Activated naive CD8-positive, alpha-beta T cell treated with anti-CD3 and anti-CD28 coated beads, Interleukin-2, amount 50 U/mL, for 24 hours (primary cell): Measurements from ENCODE around the gene PPP3CA.

Experiments used
- ATAC-seq: fragments of 150-1000 bp; cut with Tn5 transposase; one replicate; pipeline ENCODE4 v1.10.0; 2021
- DNase-seq: peaks from one replicate; pipeline ENCODE4 v3.0.0; 2021
- H3K27ac Mint-ChIP-seq: one replicate; pipeline ENCODE4 v1.8.0; 2021; ENCODE audit warnings: mild to moderate bottlenecking, mixed read lengths
- H3K27me3 Mint-ChIP-seq: one replicate; pipeline ENCODE4 v1.8.0; 2021; ENCODE audit warnings: mixed read lengths
- H3K36me3 Mint-ChIP-seq: one replicate; pipeline ENCODE4 v1.8.0; 2021; ENCODE audit warnings: low read depth, mixed read lengths
- H3K4me1 Mint-ChIP-seq: one replicate; pipeline ENCODE4 v1.8.0; 2021; ENCODE audit warnings: mixed read lengths
- H3K4me3 Mint-ChIP-seq: one replicate; pipeline ENCODE4 v1.8.0; 2021; ENCODE audit warnings: mild to moderate bottlenecking, moderate library complexity, mixed read lengths
- H3K9me3 Mint-ChIP-seq: one replicate; pipeline ENCODE4 v1.8.0; 2021; ENCODE audit warnings: mixed read lengths

The PPP3CA gene

DNA sequence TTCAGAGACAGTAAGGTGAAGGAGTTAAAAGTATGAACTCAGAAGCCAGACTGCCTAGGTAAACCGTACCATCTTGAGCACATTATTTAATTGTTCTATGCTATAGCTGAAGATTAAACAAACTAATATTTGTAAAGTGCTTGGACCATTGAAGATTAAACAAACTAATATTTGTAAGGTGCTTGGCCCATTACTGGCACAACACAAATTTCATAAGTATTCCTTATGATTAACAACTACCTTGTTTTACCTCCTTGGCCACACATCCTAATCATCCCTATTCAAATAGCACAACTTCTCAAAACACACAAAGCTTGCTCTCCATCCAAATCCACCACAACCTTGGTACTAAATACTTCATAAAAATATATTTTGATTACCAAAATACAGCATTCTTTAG, 137.0 kb downstream of the PPP3CA start:
- no peak overlapping the region for H3K4me3 Mint-ChIP-seq
- H3K36me3 Mint-ChIP-seq, result peaks cover 2% of the 10 kb centered on the region
- ATAC-seq (no peak), DNase-seq (no peak)
- no peaks in the 10 kb centered on the region for H3K27me3 Mint-ChIP-seq
- H3K27ac Mint-ChIP-seq, result no peak overlapping the region
- H3K9me3 Mint-ChIP-seq, result no peaks in the 10 kb centered on the region
- peaks cover 32% of the 10 kb centered on the region for H3K4me1 Mint-ChIP-seq

GRCh38 chr4:101208171-101208570, 139.2 kb downstream of the PPP3CA start:
- no peaks in the 10 kb centered on the region for H3K9me3 Mint-ChIP-seq
- H3K4me1 Mint-ChIP-seq, result peaks cover 33% of the 10 kb centered on the region
- H3K36me3 Mint-ChIP-seq, result peaks cover 2% of the 10 kb centered on the region
- DNase-seq (no peak), ATAC-seq (no peak)
- H3K4me3 Mint-ChIP-seq, result no peak overlapping the region
- no peaks in the 10 kb centered on the region for H3K27me3 Mint-ChIP-seq
- H3K27ac Mint-ChIP-seq, result no peak overlapping the region

GRCh38 chr4:101205916-101206315, 141.4 kb downstream of the PPP3CA start:
- Mint-ChIP-seq H3K27me3 (no peaks in the 10 kb centered on the region), H3K4me3 (peak overlapping the region; percentile 33), H3K4me1 (peaks cover 40% of the 10 kb centered on the region), H3K36me3 (peaks cover 2% of the 10 kb centered on the region), H3K27ac (peak overlapping the region; percentile 82), H3K9me3 (no peaks in the 10 kb centered on the region)
- ATAC-seq, result peak; percentile 100
- peak; percentile 39 for DNase-seq

GRCh38 chr4:101201421-101201820, 145.9 kb downstream of the PPP3CA start:
- DNase-seq (no peak), ATAC-seq (no peak)
- Mint-ChIP-seq H3K9me3 (no peaks in the 10 kb centered on the region), H3K4me1 (peaks cover 54% of the 10 kb centered on the region), H3K27ac (no peak overlapping the region), H3K27me3 (no peaks in the 10 kb centered on the region), H3K4me3 (no peak overlapping the region), H3K36me3 (peaks cover 2% of the 10 kb centered on the region)

DNA sequence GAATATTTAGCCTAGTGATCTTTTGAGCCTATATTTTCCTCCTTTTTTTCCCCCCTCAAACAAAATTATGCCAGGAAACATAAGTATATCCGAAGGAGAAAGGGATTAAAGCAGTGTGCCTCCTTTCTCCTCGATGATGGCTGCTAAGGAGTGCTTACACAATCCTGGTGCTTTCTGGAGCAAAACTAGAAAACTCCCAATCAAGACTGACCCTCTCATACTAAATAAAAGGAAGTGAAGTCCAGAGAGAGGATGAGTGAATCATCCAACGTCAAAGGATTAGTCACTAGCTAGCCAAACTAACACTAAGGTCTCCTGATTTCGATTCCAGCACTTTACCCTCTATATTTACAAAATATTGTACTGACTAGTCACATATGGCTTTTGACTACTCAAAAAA, 146.8 kb downstream of the PPP3CA start:
- no peak overlapping the region for H3K27ac Mint-ChIP-seq
- no peak for ATAC-seq
- H3K9me3 Mint-ChIP-seq, result no peaks in the 10 kb centered on the region
- peaks cover 46% of the 10 kb centered on the region for H3K4me1 Mint-ChIP-seq
- no peak overlapping the region for H3K4me3 Mint-ChIP-seq
- no peak for DNase-seq
- peaks cover 5% of the 10 kb centered on the region for H3K36me3 Mint-ChIP-seq
- no peaks in the 10 kb centered on the region for H3K27me3 Mint-ChIP-seq

DNA sequence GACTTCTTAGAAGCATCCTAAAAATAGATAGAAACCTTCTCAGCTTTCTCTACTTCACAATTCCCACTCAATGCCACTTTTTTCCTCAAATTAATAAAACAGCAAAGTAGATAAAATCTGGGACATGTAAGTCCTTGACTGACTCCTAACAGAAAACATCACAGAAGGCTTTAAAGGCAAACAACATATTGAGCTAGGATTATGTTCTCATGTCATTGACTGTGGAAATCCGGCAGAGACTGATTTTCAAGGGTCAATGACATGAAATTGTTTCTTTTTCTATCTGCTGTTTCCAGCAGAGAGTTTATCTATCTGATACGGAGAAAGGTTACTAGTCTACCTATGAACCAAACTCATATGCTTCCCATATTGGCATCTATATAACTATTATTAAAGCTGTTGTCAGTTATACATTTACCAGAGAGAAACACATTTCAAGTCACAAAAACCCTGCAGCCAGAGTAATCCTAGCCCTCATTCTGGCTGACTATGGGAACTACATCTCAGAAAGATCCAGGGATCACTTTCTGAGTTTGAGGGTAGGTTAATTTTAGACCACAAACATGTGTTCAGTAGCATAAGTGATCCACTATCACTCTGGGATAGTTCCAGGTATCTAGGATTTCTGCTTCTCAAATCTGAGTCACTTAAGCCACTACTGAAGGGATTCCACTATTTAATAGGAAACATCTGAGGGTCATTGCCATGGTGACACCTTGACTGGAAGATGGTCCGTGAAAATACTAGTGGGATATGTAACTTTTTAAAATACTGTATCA, 147.6 kb downstream of the PPP3CA start:
- ATAC-seq, result no peak
- H3K36me3 Mint-ChIP-seq, result peaks cover 4% of the 10 kb centered on the region
- H3K4me1 Mint-ChIP-seq, result peaks cover 38% of the 10 kb centered on the region
- H3K27ac Mint-ChIP-seq, result no peak overlapping the region
- no peak for DNase-seq
- no peaks in the 10 kb centered on the region for H3K9me3 Mint-ChIP-seq
- no peak overlapping the region for H3K4me3 Mint-ChIP-seq
- H3K27me3 Mint-ChIP-seq, result no peaks in the 10 kb centered on the region

DNA sequence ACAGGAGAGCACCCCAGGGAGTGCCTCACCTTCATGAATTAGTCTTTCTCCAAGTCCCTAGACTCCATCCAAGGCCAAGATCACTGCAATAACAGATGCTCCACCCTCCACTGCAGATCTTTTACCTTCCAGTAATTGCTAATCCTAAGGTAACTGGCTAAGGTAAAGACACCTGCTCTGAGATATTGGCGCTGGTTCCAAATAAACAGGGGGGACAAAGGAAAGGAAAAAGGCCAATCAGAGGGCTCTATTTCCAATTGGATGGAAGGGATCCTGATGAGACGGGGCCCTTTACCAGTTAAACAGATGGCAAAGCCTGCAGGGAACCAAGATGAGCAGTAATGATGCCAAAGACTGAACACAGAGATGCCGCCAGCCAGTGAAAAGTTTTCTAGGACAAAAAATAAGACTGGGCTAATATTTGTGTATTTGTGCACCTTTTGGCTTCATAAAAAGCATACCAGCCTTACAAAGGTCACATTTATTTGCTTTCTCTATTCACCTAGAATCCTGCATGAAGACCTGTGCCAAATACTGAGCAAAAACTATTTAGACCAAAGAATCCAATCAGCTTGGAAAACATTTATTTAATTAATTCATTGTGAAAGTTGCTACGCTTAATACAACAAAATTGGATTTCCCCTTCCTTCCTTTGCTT, 148.5 kb downstream of the PPP3CA start:
- ATAC-seq (no peak), DNase-seq (no peak)
- H3K36me3 Mint-ChIP-seq, result peaks cover 4% of the 10 kb centered on the region
- H3K4me1 Mint-ChIP-seq, result peaks cover 38% of the 10 kb centered on the region
- H3K27ac Mint-ChIP-seq, result no peak overlapping the region
- no peak overlapping the region for H3K4me3 Mint-ChIP-seq
- no peaks in the 10 kb centered on the region for H3K9me3 Mint-ChIP-seq
- H3K27me3 Mint-ChIP-seq, result no peaks in the 10 kb centered on the region

DNA sequence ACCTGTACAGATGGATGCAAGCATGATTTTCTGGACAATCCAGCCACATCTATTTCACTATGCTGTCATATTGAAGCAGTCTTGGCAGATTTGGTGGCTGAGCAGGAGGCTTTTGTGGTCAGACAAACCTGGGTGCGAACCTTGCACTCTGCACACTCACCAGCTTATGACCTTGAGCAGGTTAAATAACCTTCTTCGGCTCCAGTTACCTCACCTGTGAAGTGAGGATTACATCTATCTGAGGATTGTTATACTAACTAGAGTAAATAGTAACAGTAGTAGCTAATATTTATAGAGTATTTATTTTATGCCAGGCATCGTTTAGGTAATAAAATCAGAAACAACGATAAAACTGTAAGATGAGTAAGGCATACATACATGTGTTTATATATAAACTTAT, 150.0 kb downstream of the PPP3CA start:
- peaks cover 7% of the 10 kb centered on the region for H3K36me3 Mint-ChIP-seq
- H3K4me1 Mint-ChIP-seq, result peaks cover 40% of the 10 kb centered on the region
- no peak overlapping the region for H3K4me3 Mint-ChIP-seq
- ATAC-seq (no peak), DNase-seq (no peak)
- H3K27ac Mint-ChIP-seq, result no peak overlapping the region
- no peaks in the 10 kb centered on the region for H3K9me3 Mint-ChIP-seq
- H3K27me3 Mint-ChIP-seq, result no peaks in the 10 kb centered on the region

DNA sequence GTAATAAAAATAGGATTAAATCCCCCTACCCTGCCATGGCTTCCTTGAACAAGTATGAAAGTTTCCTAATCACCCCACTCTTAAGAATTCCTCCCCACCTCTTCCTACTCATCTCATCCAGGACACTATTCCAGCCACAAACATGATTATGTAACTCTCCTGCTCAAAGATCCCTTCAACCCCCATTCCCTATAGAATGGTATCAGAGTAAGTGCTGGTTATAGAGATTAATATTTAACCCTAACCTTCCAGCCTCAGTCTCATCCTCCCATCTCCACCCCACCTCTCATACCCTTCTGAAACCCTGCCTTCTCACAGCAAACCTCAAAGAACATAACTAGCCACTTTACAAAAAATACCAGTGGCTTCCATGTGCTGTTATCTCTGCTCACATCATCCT, 155.1 kb downstream of the PPP3CA start:
- H3K36me3 Mint-ChIP-seq, result peaks cover 8% of the 10 kb centered on the region
- peaks cover 21% of the 10 kb centered on the region for H3K4me1 Mint-ChIP-seq
- no peak overlapping the region for H3K27ac Mint-ChIP-seq
- no peak overlapping the region for H3K4me3 Mint-ChIP-seq
- DNase-seq (no peak), ATAC-seq (no peak)
- H3K9me3 Mint-ChIP-seq, result no peaks in the 10 kb centered on the region
- no peaks in the 10 kb centered on the region for H3K27me3 Mint-ChIP-seq

DNA sequence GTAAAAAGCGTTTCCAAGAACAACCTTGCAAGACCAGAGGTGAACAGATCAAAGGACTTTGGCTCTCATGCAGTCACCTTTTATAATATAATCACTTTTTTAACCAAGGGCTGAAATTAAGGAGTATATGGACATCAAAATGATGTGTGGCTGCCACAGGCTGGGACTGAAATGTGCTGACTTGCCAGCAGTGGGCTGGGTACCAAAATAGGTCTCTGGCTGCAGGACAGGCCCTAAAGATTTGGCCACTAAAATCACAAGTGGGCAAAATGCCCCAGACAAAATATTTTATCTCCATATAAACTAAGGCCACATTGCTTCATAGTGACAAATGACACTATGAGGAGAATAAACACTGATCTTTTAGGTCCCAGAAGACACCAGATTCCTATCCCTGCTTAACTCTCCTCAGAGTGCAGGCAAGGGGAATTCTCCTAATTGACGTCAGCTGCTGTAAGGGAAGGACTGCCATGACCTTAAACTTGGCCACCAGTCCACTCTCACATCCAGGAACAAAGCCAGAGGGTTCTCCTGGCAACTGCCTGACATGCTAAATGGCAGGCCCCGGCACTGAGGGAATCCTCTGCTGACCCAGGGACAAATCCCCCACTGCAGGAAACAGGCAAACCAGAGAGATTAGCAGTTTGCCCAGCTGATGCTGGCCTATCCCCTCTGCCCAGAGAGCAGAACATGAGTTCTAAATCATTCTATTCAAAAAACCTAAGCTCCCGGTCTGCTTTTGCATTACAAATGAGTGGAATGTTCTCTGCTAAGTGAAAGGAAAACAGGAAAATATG, 155.8 kb downstream of the PPP3CA start:
- DNase-seq, result no peak
- Mint-ChIP-seq H3K27ac (no peak overlapping the region), H3K36me3 (peaks cover 8% of the 10 kb centered on the region), H3K27me3 (no peaks in the 10 kb centered on the region), H3K4me3 (no peak overlapping the region), H3K4me1 (peaks cover 22% of the 10 kb centered on the region), H3K9me3 (no peaks in the 10 kb centered on the region)
- ATAC-seq, result no peak

DNA sequence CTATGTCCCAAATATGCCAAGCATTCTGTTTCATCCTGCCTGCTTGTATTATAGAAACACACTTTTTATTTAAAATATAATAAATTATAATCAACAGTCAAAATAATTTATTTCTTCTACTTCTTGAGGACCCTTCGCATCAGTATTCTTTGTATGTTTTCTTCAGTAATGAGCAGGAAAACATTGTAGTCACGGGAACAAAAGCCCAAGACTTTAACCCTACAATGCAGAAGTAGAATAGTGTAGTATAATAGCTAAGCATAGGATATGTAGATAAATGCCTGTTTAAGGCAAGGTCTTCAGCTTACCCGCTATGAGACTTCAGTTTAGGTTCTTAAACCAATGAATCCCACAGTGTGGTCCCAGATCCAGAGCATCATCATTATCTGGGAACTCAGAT, 156.6 kb downstream of the PPP3CA start:
- Mint-ChIP-seq H3K27ac (no peak overlapping the region), H3K36me3 (peaks cover 6% of the 10 kb centered on the region), H3K4me3 (no peak overlapping the region), H3K9me3 (no peaks in the 10 kb centered on the region), H3K27me3 (no peaks in the 10 kb centered on the region), H3K4me1 (peaks cover 22% of the 10 kb centered on the region)
- ATAC-seq, result no peak
- no peak for DNase-seq

DNA sequence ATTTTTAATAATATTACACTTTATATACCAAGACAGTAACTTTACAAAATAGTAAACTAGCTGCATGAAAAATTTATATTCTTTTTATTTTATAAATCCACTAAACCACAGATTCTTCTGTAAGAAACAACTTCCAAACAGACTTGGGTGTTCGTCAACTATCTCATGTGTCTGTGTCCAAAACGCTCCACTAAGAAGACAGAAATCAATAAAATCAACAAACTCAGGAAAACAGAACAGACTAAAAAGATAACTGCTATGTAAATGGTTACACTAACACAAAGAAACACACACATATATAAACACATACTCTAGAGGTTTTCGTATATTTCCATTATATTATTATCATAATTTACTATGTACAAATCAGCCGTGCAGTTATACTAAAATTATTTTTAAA, 158.4 kb downstream of the PPP3CA start:
- Mint-ChIP-seq H3K4me1 (peaks cover 24% of the 10 kb centered on the region), H3K27ac (no peak overlapping the region), H3K27me3 (no peaks in the 10 kb centered on the region), H3K9me3 (peaks cover under 1% of the 10 kb centered on the region), H3K36me3 (peaks cover 5% of the 10 kb centered on the region), H3K4me3 (no peak overlapping the region)
- ATAC-seq, result no peak
- no peak for DNase-seq

DNA sequence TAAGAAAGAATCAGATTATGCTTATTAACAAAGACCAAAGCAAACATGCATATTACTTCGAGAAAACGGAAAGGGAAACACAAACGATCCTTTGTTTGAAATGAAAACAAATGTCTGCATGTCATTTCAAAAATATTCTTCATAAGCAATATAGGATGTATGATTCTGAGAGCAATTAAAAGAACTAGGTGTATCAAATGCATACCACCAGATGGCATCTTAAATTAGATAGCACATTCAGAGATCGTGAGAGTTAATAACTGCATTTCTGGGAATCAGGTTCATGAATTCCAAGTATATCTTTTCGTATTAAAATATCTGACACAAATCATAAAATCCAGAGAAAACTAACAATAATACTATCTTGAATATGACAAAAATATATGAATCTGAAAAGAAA, 159.5 kb downstream of the PPP3CA start:
- ATAC-seq (no peak), DNase-seq (no peak)
- H3K27ac Mint-ChIP-seq, result no peak overlapping the region

DNA sequence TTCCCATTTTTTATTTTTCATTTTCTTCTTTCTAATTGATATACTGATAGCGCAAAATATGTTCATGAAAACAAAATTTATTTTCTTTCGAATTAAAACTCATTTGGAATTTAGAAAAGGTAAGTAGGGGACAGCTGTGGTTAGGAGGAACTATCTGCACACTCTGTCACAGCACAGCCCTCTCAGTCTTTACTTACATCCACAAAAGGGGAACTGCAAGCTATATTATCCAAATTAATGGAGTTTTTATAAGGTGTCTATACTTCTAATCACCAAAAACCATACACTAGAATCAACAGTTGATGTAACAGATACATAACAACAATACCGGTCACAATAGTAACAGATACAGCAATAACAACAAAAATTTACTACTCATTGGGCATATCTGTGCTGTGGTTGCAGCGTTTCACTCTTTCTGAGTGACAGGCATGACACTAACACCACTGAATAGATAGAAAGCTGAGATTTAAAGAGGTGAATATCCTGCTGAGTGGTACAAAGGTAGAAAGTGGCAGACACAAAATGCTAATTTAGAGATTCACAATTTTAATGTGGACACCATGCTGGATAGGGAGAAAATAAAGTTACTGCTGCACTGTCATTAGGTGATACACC, 160.7 kb downstream of the PPP3CA start:
- peaks cover 21% of the 10 kb centered on the region for H3K4me1 Mint-ChIP-seq
- H3K27ac Mint-ChIP-seq, result no peak overlapping the region
- H3K27me3 Mint-ChIP-seq, result no peaks in the 10 kb centered on the region
- no peak for DNase-seq
- H3K36me3 Mint-ChIP-seq, result peaks cover 8% of the 10 kb centered on the region
- peaks cover 4% of the 10 kb centered on the region for H3K9me3 Mint-ChIP-seq
- no peak overlapping the region for H3K4me3 Mint-ChIP-seq
- ATAC-seq, result no peak

More for the DNA sequence above, 159.5 kb downstream of the PPP3CA start:
- H3K9me3 Mint-ChIP-seq, result peaks cover 4% of the 10 kb centered on the region
- peaks cover 28% of the 10 kb centered on the region for H3K4me1 Mint-ChIP-seq
- no peak overlapping the region for H3K4me3 Mint-ChIP-seq
- H3K27me3 Mint-ChIP-seq, result no peaks in the 10 kb centered on the region
- H3K36me3 Mint-ChIP-seq, result peaks cover 6% of the 10 kb centered on the region
